ENCODE measurements around the gene TGFBR1.

The TGFBR1 gene

DNA sequence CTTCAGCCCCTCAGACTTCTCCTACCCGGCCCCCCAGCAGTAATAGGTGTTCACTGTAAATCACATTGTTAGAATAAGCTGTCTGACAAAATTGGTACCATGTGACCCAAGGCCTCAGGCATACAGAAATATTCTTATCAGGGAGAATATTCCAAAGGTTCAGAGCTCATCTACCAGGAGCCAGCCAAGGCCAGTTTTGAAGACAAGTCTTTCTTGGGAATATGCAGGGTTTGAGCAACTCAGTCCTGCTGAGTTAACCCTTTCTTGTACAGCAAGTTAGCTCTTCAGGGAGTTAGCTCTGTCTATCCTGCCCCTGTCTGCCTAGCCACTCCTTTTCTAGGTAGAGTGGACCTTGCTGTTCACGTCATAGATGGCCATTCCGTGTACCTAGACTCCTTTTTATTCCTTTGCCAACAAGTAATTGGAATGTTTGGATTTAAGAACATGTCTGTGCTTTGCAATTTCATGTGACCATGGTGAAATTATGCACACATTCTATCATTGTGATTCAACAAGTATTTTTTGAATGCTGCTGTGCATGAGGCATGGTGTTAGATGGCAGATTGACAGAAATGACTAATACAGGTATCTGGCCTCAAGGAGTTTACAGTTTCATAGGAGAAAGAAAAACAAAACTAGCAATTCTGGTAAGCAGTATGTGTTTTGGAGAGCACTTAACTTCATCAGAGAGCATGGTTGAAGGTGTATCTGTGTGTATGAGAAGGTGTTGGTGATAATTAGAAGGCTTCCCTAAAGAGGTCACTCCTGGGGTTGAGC, 22.6 kb downstream of the TGFBR1 start:
- H3K9me3 ChIP-seq (replicated peaks; ENCODE audit: low read length) = no peaks in the 10 kb centered on the region
- peaks cover 4% of the 10 kb centered on the region for H3K36me3 ChIP-seq (ENCODE audit: insufficient read depth, low read length)
- H3K4me1 ChIP-seq (ENCODE audit: control insufficient read depth, insufficient read depth, low read length) = peaks cover 20% of the 10 kb centered on the region
- no peak overlapping the region for H3K4me3 ChIP-seq (ENCODE audit: low read length)
- no peak overlapping the region for H3K9ac ChIP-seq (ENCODE audit: low read depth, low read length)
- H3K4me2 ChIP-seq (ENCODE audit: low read length) = no peak overlapping the region
- no peaks in the 10 kb centered on the region for H3K27me3 ChIP-seq (ENCODE audit: control insufficient read depth, insufficient read depth, low read length)

GRCh38 chr9:99128133-99128406, 23.2 kb downstream of the TGFBR1 start:
- no peak overlapping the region for H3K9ac ChIP-seq (ENCODE audit: low read depth, low read length)
- H3K4me1 ChIP-seq (ENCODE audit: control insufficient read depth, insufficient read depth, low read length) = peaks cover 20% of the 10 kb centered on the region
- H3K36me3 ChIP-seq (ENCODE audit: insufficient read depth, low read length) = peaks cover 4% of the 10 kb centered on the region
- H3K4me3 ChIP-seq (ENCODE audit: low read length) = no peak overlapping the region
- H3K27me3 ChIP-seq (ENCODE audit: control insufficient read depth, insufficient read depth, low read length) = no peaks in the 10 kb centered on the region
- no peak overlapping the region for H3K4me2 ChIP-seq (ENCODE audit: low read length)
- no peaks in the 10 kb centered on the region for H3K9me3 ChIP-seq (replicated peaks; ENCODE audit: low read length)

- peaks cover 20% of the 10 kb centered on the region for H3K4me1 ChIP-seq (ENCODE audit: control insufficient read depth, insufficient read depth, low read length)
Observed at GRCh38 chr9:99129091-99129490, 24.2 kb downstream of the TGFBR1 start.

DNA sequence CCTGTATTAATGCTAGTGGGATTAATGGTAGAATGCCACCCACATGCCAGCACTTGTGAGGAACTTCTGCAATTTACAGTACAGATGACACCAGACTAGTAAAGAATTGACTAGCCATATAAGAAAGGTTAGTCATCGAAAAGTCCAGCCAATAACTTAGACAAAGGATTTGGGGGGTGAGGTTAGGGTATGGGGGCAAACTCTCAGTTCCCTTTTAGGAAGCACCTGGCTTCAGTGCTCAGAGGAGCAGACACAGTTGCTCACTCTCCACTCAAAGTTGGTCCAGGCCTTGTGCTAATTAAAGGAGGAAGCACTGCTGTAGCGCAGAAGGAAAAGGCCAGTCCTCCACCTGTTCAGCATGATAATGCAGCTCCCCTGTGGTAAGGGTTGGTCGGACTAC, 25.2 kb downstream of the TGFBR1 start:
- Histone ChIP-seq H3K36me3 (ENCODE audit: insufficient read depth, low read length) (peaks cover 4% of the 10 kb centered on the region), H3K4me3 (ENCODE audit: low read length) (no peak overlapping the region), H3K4me2 (ENCODE audit: low read length) (no peak overlapping the region), H3K4me1 (ENCODE audit: control insufficient read depth, insufficient read depth, low read length) (peaks cover 20% of the 10 kb centered on the region), H3K9me3 (replicated peaks; ENCODE audit: low read length) (no peaks in the 10 kb centered on the region), H3K9ac (ENCODE audit: low read depth, low read length) (no peak overlapping the region), H3K27me3 (ENCODE audit: control insufficient read depth, insufficient read depth, low read length) (no peaks in the 10 kb centered on the region)

More at GRCh38 chr9:99129091-99129490, 24.2 kb downstream of the TGFBR1 start:
- Histone ChIP-seq H3K36me3 (ENCODE audit: insufficient read depth, low read length) (peaks cover 4% of the 10 kb centered on the region), H3K4me3 (ENCODE audit: low read length) (no peak overlapping the region), H3K27me3 (ENCODE audit: control insufficient read depth, insufficient read depth, low read length) (no peaks in the 10 kb centered on the region), H3K9me3 (replicated peaks; ENCODE audit: low read length) (no peaks in the 10 kb centered on the region), H3K4me2 (ENCODE audit: low read length) (no peak overlapping the region), H3K9ac (ENCODE audit: low read depth, low read length) (no peak overlapping the region)

DNA sequence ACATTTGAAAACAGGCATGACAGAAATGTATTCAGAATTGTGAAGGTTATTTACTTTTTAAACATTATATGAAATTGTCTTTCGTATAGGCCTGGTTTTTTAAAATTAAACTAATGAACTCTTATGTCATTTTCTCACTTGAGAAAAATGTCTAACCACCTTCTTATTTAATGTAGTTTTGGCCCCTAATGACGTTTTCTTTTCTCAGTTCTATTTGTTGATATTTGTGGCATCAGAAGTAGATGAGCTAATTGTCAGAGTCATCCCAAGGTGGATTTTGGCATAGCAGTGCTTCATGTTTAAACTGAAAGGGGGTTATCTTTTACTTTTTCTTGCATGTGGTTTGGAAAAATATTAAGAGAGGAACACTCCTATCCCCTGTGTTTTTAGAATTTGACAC, 28.2 kb downstream of the TGFBR1 start:
- Histone ChIP-seq H3K36me3 (ENCODE audit: insufficient read depth, low read length) (peaks cover 6% of the 10 kb centered on the region), H3K4me1 (ENCODE audit: control insufficient read depth, insufficient read depth, low read length) (no peaks in the 10 kb centered on the region), H3K27me3 (ENCODE audit: control insufficient read depth, insufficient read depth, low read length) (no peaks in the 10 kb centered on the region), H3K9ac (ENCODE audit: low read depth, low read length) (no peak overlapping the region), H3K4me2 (ENCODE audit: low read length) (no peak overlapping the region), H3K4me3 (ENCODE audit: low read length) (no peak overlapping the region), H3K9me3 (replicated peaks; ENCODE audit: low read length) (no peaks in the 10 kb centered on the region)

DNA sequence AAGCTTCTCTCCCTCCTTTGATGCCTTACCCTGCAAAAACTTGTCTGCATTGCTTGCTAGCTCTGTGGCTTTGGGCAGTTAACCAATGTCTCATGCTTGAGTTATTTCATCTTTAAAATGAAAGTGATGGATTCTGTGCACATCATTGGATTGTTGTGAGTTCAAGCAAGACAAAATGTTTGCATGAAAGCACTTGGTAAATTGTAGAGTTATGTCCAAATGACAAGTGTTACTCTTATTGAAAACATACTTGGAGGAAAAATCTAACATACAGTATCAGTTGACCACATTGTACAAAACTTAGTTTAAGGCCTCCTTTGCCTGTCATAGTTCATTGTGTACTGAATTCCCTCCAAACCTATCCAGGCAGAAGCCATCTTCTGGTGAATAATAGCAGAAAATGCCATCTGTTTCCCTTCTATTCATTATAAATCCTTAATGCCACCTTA, 30.0 kb downstream of the TGFBR1 start:
- H3K4me3 ChIP-seq (ENCODE audit: low read length) = no peak overlapping the region
- H3K4me1 ChIP-seq (ENCODE audit: control insufficient read depth, insufficient read depth, low read length) = no peaks in the 10 kb centered on the region
- H3K27me3 ChIP-seq (ENCODE audit: control insufficient read depth, insufficient read depth, low read length) = no peaks in the 10 kb centered on the region
- peaks cover 6% of the 10 kb centered on the region for H3K36me3 ChIP-seq (ENCODE audit: insufficient read depth, low read length)
- H3K9ac ChIP-seq (ENCODE audit: low read depth, low read length) = no peak overlapping the region
- no peaks in the 10 kb centered on the region for H3K9me3 ChIP-seq (replicated peaks; ENCODE audit: low read length)
- no peak overlapping the region for H3K4me2 ChIP-seq (ENCODE audit: low read length)

DNA sequence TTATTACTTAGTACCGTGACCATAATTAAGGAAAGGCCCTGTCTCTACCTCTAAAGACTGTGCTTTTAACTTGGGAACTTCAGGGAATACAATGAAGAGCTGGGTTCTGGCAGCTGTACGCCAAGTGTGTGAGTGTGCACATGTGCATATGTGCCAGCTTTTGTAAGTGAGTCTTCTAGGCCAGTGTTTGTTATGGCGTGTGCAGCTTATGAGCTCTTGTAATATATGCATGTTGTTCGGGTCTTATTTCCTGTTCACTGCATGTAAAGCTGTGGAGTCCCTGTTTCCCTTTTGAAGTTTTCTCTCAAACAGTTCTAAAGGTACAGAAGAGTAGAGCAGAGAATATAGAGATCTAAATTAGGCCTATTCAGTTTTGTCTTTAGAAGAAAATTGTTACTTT, 30.5 kb downstream of the TGFBR1 start:
- H3K9ac ChIP-seq (ENCODE audit: low read depth, low read length) = no peak overlapping the region
- no peak overlapping the region for H3K4me3 ChIP-seq (ENCODE audit: low read length)
- no peaks in the 10 kb centered on the region for H3K4me1 ChIP-seq (ENCODE audit: control insufficient read depth, insufficient read depth, low read length)

GRCh38 chr9:99137225-99137624, 32.3 kb downstream of the TGFBR1 start:
- no peak overlapping the region for H3K4me3 ChIP-seq (ENCODE audit: low read length)
- peaks cover 5% of the 10 kb centered on the region for H3K36me3 ChIP-seq (ENCODE audit: insufficient read depth, low read length)
- H3K4me1 ChIP-seq (ENCODE audit: control insufficient read depth, insufficient read depth, low read length) = no peaks in the 10 kb centered on the region
- H3K4me2 ChIP-seq (ENCODE audit: low read length) = no peak overlapping the region
- no peaks in the 10 kb centered on the region for H3K9me3 ChIP-seq (replicated peaks; ENCODE audit: low read length)
- no peak overlapping the region for H3K9ac ChIP-seq (ENCODE audit: low read depth, low read length)
- H3K27me3 ChIP-seq (ENCODE audit: control insufficient read depth, insufficient read depth, low read length) = no peaks in the 10 kb centered on the region

More for the DNA sequence above, 30.5 kb downstream of the TGFBR1 start:
- no peak overlapping the region for H3K4me2 ChIP-seq (ENCODE audit: low read length)
- peaks cover 2% of the 10 kb centered on the region for H3K36me3 ChIP-seq (ENCODE audit: insufficient read depth, low read length)
- H3K9me3 ChIP-seq (replicated peaks; ENCODE audit: low read length) = no peaks in the 10 kb centered on the region
- H3K27me3 ChIP-seq (ENCODE audit: control insufficient read depth, insufficient read depth, low read length) = no peaks in the 10 kb centered on the region

DNA sequence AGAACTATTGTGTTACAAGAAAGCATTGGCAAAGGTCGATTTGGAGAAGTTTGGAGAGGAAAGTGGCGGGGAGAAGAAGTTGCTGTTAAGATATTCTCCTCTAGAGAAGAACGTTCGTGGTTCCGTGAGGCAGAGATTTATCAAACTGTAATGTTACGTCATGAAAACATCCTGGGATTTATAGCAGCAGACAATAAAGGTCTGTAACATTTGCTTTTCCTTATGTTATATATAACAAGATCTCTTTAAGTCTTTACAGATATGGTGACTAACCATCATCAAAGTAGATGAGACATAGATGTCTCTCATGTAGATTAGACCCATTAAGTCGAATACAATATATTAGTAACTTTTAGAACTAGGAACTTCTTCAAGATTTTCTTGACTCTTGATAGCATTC, 33.0 kb downstream of the TGFBR1 start:
- Histone ChIP-seq H3K4me1 (ENCODE audit: control insufficient read depth, insufficient read depth, low read length) (no peaks in the 10 kb centered on the region), H3K4me2 (ENCODE audit: low read length) (no peak overlapping the region), H3K4me3 (ENCODE audit: low read length) (no peak overlapping the region), H3K9me3 (replicated peaks; ENCODE audit: low read length) (no peaks in the 10 kb centered on the region), H3K27me3 (ENCODE audit: control insufficient read depth, insufficient read depth, low read length) (no peaks in the 10 kb centered on the region), H3K9ac (ENCODE audit: low read depth, low read length) (no peak overlapping the region), H3K36me3 (ENCODE audit: insufficient read depth, low read length) (peaks cover 8% of the 10 kb centered on the region)

DNA sequence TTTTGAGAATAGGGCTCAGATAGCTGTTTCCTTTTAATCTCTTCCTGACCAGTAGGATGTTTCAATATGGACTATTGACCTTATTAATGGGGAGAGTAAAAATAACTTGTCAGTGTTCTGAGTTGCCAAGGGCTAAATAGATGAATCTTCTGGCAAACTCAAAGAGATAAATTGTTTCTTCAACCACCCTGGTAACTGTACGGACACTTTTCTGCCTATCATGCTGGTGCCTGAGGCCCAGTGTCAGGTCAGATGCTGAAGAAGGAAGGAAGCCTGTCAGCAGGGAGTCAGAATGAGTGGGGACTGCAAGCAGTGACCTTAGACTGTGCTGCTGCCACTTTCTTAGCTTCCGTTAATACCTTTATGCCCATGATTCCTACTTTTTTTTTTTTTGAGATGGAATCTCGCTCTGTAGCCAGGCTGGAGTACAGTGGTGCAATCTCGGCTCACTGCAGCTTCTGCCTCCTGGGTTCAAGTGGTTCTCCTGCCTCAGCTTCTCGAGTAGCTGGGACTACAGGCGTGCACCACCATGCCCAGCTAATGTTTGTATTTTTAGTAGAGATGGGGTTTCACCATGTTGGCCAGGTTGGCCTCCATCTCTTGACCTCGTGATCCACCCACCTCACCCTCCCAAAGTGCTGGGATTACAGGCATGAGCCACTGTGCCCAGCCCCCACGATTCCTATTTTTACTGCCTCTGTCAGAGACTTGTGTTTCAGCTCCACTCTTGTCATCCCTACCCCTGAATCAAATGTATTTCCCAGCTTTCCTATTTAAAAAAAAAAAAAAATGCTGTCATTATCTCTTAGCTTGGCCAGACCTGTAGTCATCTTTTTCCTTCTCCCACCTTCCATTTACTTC, 33.7 kb downstream of the TGFBR1 start:
- Histone ChIP-seq H3K27me3 (ENCODE audit: control insufficient read depth, insufficient read depth, low read length) (no peaks in the 10 kb centered on the region), H3K9me3 (replicated peaks; ENCODE audit: low read length) (no peaks in the 10 kb centered on the region), H3K36me3 (ENCODE audit: insufficient read depth, low read length) (peaks cover 8% of the 10 kb centered on the region), H3K4me1 (ENCODE audit: control insufficient read depth, insufficient read depth, low read length) (no peaks in the 10 kb centered on the region), H3K4me2 (ENCODE audit: low read length) (no peak overlapping the region), H3K4me3 (ENCODE audit: low read length) (no peak overlapping the region), H3K9ac (ENCODE audit: low read depth, low read length) (no peak overlapping the region)

DNA sequence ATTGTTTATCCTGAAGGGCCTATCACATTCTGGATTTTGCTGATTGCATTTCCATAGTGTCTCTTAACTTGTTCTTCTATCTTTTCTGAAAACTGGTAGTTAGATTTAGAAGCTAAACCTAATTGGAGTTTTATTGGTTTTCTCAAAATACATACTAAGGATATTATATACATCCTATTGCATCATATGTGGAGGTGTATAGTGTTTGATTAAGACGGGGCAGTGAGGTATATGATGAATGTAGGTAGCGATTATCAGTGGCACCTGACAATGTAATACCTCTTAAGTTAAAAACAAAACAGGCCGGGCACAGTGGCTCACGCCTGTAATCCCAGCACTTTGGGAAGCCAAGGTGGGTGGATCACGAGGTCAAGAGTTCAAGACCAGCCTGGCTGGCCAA, 35.0 kb downstream of the TGFBR1 start:
- H3K4me1 ChIP-seq (ENCODE audit: control insufficient read depth, insufficient read depth, low read length) = no peaks in the 10 kb centered on the region
- no peak overlapping the region for H3K4me3 ChIP-seq (ENCODE audit: low read length)
- H3K4me2 ChIP-seq (ENCODE audit: low read length) = no peak overlapping the region
- no peak overlapping the region for H3K9ac ChIP-seq (ENCODE audit: low read depth, low read length)
- H3K27me3 ChIP-seq (ENCODE audit: control insufficient read depth, insufficient read depth, low read length) = no peaks in the 10 kb centered on the region
- no peaks in the 10 kb centered on the region for H3K9me3 ChIP-seq (replicated peaks; ENCODE audit: low read length)
- H3K36me3 ChIP-seq (ENCODE audit: insufficient read depth, low read length) = peaks cover 12% of the 10 kb centered on the region
